Muscle of back (tissue), 11 donors: ENCODE measurements around the gene SLX4. TPM values are rescaled to one million over a fixed set of nuclear protein-coding genes. Genes with fewer than 3 reads are reported as not detected.

ENCODE experiments used
- DNase-seq, 3 donors: peaks; one replicate each; pipeline versions ENCODE4 v3.0.0 to v3.0.0-alpha.2; 2013
- polyA plus RNA-seq, 10 donors: library from polyadenylated mRNA; unstranded; fragments of 120-200 nt; gene quantifications; one replicate each; pipeline ENCODE4 v1.2.1, GENCODE V29; 2013; ENCODE audit not compliant: insufficient read length in 10 of 10

Gene SLX4
- polyA plus RNA-seq, 10 donors, result 3.6 to 6.8 (median 4.7) TPM

- no peak for DNase-seq
These were observed 58.1 kb downstream of the SLX4 start for GRCh38 chr16:3553138-3553923.

GRCh38 chr16:3550851-3551847, 60.3 kb downstream of the SLX4 start:
- DNase-seq, result no peak

- no peak for DNase-seq
These were observed 61.5 kb downstream of the SLX4 start for GRCh38 chr16:3549906-3550305.

- no peak for DNase-seq
These were observed 62.5 kb downstream of the SLX4 start for GRCh38 chr16:3548859-3549258.

- DNase-seq, result no peak
These were observed 63.0 kb downstream of the SLX4 start for GRCh38 chr16:3548445-3548844.

GRCh38 chr16:3546986-3547682, 64.3 kb downstream of the SLX4 start:
- DNase-seq, result no peak

GRCh38 chr16:3542601-3543373, 68.6 kb downstream of the SLX4 start:
- no peak for DNase-seq

- DNase-seq, result no peak
These were observed 69.8 kb downstream of the SLX4 start for GRCh38 chr16:3541527-3542155.

- DNase-seq, result no peak
These were observed 73.2 kb downstream of the SLX4 start for GRCh38 chr16:3538222-3538621.

- DNase-seq, result peak in 2 of 3 donors; percentile 25 to 40
These were observed 74.6 kb downstream of the SLX4 start for GRCh38 chr16:3536851-3537250.

- peak; percentile 73 to 91 (median 74) for DNase-seq
These were observed 75.1 kb downstream of the SLX4 start for GRCh38 chr16:3536271-3536731.

GRCh38 chr16:3534126-3534525, 77.3 kb downstream of the SLX4 start:
- no peak for DNase-seq

- no peak for DNase-seq
These were observed 78.7 kb downstream of the SLX4 start for GRCh38 chr16:3532741-3533140.

Other genes with a start within 250 kb of the SLX4 start
- gene ZSCAN32, start 210.6 kb downstream of the SLX4 start, polyA plus RNA-seq, result 10 to 100 TPM in 6 of 10 donors, 1 to 10 TPM in 4; 4.6 to 13.8 (median 10.9) TPM
- gene ZNF174, start 210.4 kb downstream of the SLX4 start, polyA plus RNA-seq, result 1 to 10 TPM; 6.8 to 9.6 (median 8.5) TPM
- 1 to 10 TPM; 1.4 to 2.7 (median 2.3) TPM for gene ZNF597, start 168.1 kb downstream of the SLX4 start, polyA plus RNA-seq
- gene NAA60, start 167.9 kb downstream of the SLX4 start, polyA plus RNA-seq, result 10 to 100 TPM; 27.3 to 36.3 (median 31.1) TPM
- gene C16orf90, start 116.1 kb downstream of the SLX4 start, polyA plus RNA-seq, result not detected
- 10 to 100 TPM; 14.8 to 30.1 (median 19.5) TPM for gene CLUAP1, start 110.6 kb downstream of the SLX4 start, polyA plus RNA-seq
- 1 to 10 TPM in 6 of 10 donors, under 1 TPM in 4; 0.60 to 2.9 (median 1.3) TPM for gene NLRC3, start 34.2 kb downstream of the SLX4 start, polyA plus RNA-seq
- gene DNASE1, start 43.1 kb upstream of the SLX4 start, polyA plus RNA-seq, result 10 to 100 TPM; 12.2 to 21.3 (median 15.9) TPM
- gene TRAP1, start 105.9 kb upstream of the SLX4 start, polyA plus RNA-seq, result 100 to 1,000 TPM in 4 of 10 donors, 10 to 100 TPM in 6; 75.4 to 115 (median 96.5) TPM